SK-N-SH (cell line): ENCODE data around the gene ITGA2. TPM values are rescaled to one million over a fixed set of nuclear protein-coding genes. Genes with fewer than 3 reads are reported as not detected.

Source experiments
- CTCF ChIA-PET: fragments of 300-600, 350-600 bp; formaldehyde crosslinking; extraction: SDS; loops from one replicate; lab custom pipeline; 2021; lab: Yijun Ruan, JAX
- POLR2A ChIA-PET: fragments of 350-600 bp; sonication (Branson Sonifier 250); formaldehyde crosslinking; extraction: SDS; loops from one replicate; lab custom pipeline; 2020; ENCODE audit warnings: antibody characterized with exemption, inconsistent platforms; lab: Yijun Ruan, JAX
- DNase-seq: peaks from one replicate; pipeline ENCODE4 v3.0.0; 2012
- H2AFZ ChIP-seq: fragments of 200-600 bp; sonication (generic); 2 replicates; pipeline ENCODE4 v1.8.1; 2016; ENCODE audit warnings: antibody characterized with exemption, mild to moderate bottlenecking, low read depth
- H3F3A ChIP-seq: fragments of 200-600 bp; sonication (generic); replicated peaks from 2 replicates; pipeline ENCODE3; 2016; ENCODE audit warnings: antibody characterized with exemption, mild to moderate bottlenecking; ENCODE audit not compliant: insufficient read depth
- H3K27ac ChIP-seq, 2 experiments: fragments of 200-500 bp in 1 of 2; fragments of 200-600 bp in 1 of 2; sonication (Bioruptor generic) in 1 of 2; sonication (generic), shearing (Covaris generic) in 1 of 2; 2 replicates each; pipeline versions ENCODE4 v1.5.1 to v1.6.1; 2014 to 2016; ENCODE audit warnings: low read depth in 2 of 2, inconsistent platforms in 1 of 2, low read length in 1 of 2, mild to moderate bottlenecking in 1 of 2, mixed read lengths in 1 of 2
- H3K27me3 ChIP-seq: fragments of 200-600 bp; sonication (generic), shearing (Covaris generic); 2 replicates; pipeline ENCODE4 v1.6.1; 2016; ENCODE audit warnings: mixed run types; ENCODE audit not compliant: insufficient read depth
- H3K36me3 ChIP-seq, 2 experiments: fragments of 200-500 bp in 1 of 2; fragments of 200-600 bp in 1 of 2; sonication (Bioruptor generic) in 1 of 2; sonication (generic) in 1 of 2; replicated peaks in 1 of 2; 2 replicates each; pipeline versions ENCODE3 to v1.5.1; 2014 to 2016; ENCODE audit warnings: low read length in 1 of 2, mild to moderate bottlenecking in 1 of 2; ENCODE audit not compliant: insufficient read depth in 2 of 2, control insufficient read depth in 1 of 2
- H3K4me1 ChIP-seq, 2 experiments: fragments of 200-500 bp in 1 of 2; fragments of 200-600 bp in 1 of 2; sonication (Bioruptor generic) in 1 of 2; sonication (generic), shearing (Covaris generic) in 1 of 2; 2 replicates each; pipeline versions ENCODE4 v1.5.1 to v1.6.1; 2014 to 2016; ENCODE audit warnings: low read depth in 1 of 2, low read length in 1 of 2, mixed run types in 1 of 2; ENCODE audit not compliant: insufficient read depth in 2 of 2, control insufficient read depth in 1 of 2
- H3K4me2 ChIP-seq: fragments of 200-600 bp; sonication (generic), shearing (Covaris generic); 2 replicates; pipeline ENCODE4 v1.6.1; 2017; ENCODE audit warnings: mixed run types
- H3K4me3 ChIP-seq, 2 experiments: fragments of 200-500 bp in 1 of 2; fragments of 200-600 bp in 1 of 2; sonication (Bioruptor generic) in 1 of 2; sonication (generic), shearing (Covaris generic) in 1 of 2; 2 replicates each; pipeline versions ENCODE4 v1.5.1 to v1.8.1; 2014 to 2016; ENCODE audit warnings: low read depth in 2 of 2, inconsistent platforms in 1 of 2, low read length in 1 of 2, mild to moderate bottlenecking in 1 of 2, mixed read lengths in 1 of 2, moderate library complexity in 1 of 2
- H3K79me2 ChIP-seq: fragments of 200-600 bp; sonication (generic); 2 replicates; pipeline ENCODE4 v1.8.1; 2017; ENCODE audit warnings: mild to moderate bottlenecking; ENCODE audit not compliant: insufficient read depth
- H3K9ac ChIP-seq: fragments of 200-600 bp; sonication (generic); 2 replicates; pipeline ENCODE4 v1.6.1; 2017; ENCODE audit warnings: mixed run types
- H3K9me2 ChIP-seq: fragments of 200-600 bp; sonication (generic); 2 replicates; pipeline ENCODE4 v1.6.1; 2017; ENCODE audit warnings: mixed run types
- H3K9me3 ChIP-seq: fragments of 200-600 bp; sonication (generic); 2 replicates; pipeline ENCODE4 v1.6.1; 2017; ENCODE audit warnings: mixed run types, mild to moderate bottlenecking, moderate library complexity
- H4K20me1 ChIP-seq: fragments of 200-600 bp; sonication (generic); 2 replicates; pipeline ENCODE4 v1.6.1; 2017; ENCODE audit warnings: mild to moderate bottlenecking, mixed run types; ENCODE audit not compliant: insufficient read depth
- CHD2 ChIP-seq: fragments of 150-350 bp; IDR thresholded peaks from 2 replicates; pipeline ENCODE4 v1.6.1; 2018; ENCODE audit warnings: low read length; ENCODE audit not compliant: partially characterized antibody
- CTCF ChIP-seq: fragments of 200-600 bp; sonication (generic); IDR thresholded peaks from 2 replicates; pipeline ENCODE4 v1.6.1; 2017; ENCODE audit warnings: antibody characterized with exemption, mild to moderate bottlenecking, moderate library complexity
- FOSL2 ChIP-seq: IDR thresholded peaks from 2 replicates; pipeline ENCODE4 v1.4.0; 2012; ENCODE audit warnings: low read depth, mild to moderate bottlenecking, moderate library complexity, borderline replicate concordance
- FOXJ3 ChIP-seq: sonication (generic); formaldehyde crosslinking; IDR thresholded peaks from 2 replicates; pipeline ENCODE4 v1.5.1; 2020; ENCODE audit warnings: mild to moderate bottlenecking, missing genetic modification reagents
- MEF2A ChIP-seq: IDR thresholded peaks from 2 replicates; pipeline ENCODE4 v1.4.0; 2012; ENCODE audit warnings: low read depth, borderline replicate concordance
- MXI1 ChIP-seq: IDR thresholded peaks from 2 replicates; pipeline ENCODE4 v1.6.1; 2012; ENCODE audit warnings: mild to moderate bottlenecking, low read depth, low read length, improper control_type of control experiment
- NFIC ChIP-seq: IDR thresholded peaks from 2 replicates; pipeline ENCODE4 v1.4.0; 2012; ENCODE audit warnings: borderline replicate concordance
- PBX3 ChIP-seq: IDR thresholded peaks from 2 replicates; pipeline ENCODE4; 2012
- POLR2AphosphoS5 ChIP-seq: IDR thresholded peaks from 2 replicates; pipeline ENCODE4 v1.6.1; 2012; ENCODE audit warnings: low read depth, low read length
- RCOR1 ChIP-seq: fragments of 150-350 bp; IDR thresholded peaks from 2 replicates; pipeline ENCODE4 v1.6.1; 2017; ENCODE audit warnings: antibody characterized with exemption, low read length
- TCF12 ChIP-seq: IDR thresholded peaks from 2 replicates; pipeline ENCODE4 v1.4.0; 2012
- WGBS: methylation state at CpG from one replicate; pipeline ENCODE4 v1.1.6; 2017; ENCODE audit warnings: low lambda C conversion rate; 5-methylcytosine and 5-hydroxymethylcytosine counted together
- polyA plus RNA-seq, 3 experiments: library from polyadenylated mRNA; depleted of rRNA; stranded (reverse); fragments of >200 nt; gene quantifications; 2 replicates each; pipeline ENCODE4 v1.2.3, GENCODE V29; 2012
- TF ChIP-seq, protein P1 (sequence below): IDR thresholded peaks from 2 replicates; pipeline ENCODE4 v1.4.0; 2012; ENCODE audit warnings: low read depth

Gene ITGA2
- polyA plus RNA-seq, 1 of the 3 experiments (the other 2 are of a cell fraction): 38.2 TPM

DNA sequence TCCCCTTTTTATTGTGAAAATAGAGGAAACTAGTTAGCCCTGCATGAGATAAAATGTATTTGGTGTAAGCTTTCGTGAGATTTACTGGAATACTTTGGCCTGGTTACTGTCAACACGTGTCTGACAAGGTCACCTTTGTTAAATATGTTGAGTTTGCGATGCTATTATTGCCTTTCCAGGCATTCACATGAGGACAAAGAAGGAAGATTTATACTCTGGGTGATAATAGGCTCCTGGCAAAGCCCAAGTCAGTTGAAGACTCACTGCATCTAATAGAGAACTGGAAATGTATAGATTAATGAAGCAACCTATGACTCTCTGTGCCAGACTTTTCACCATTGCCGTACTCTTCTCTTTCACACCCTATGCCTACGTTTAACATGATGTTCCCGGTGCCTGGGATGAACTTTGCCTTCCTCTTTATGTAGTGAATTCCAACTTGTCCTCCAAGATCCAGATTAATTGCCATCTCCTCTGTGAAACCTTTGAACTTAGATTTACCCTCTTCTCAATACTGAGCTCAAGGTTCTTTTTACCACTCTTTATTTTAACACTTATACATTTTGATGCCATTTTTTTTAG lies 33.9 kb downstream of the ITGA2 start:
- CTCF ChIA-PET: interaction anchor here (0.6 to 1.4 kb wide), 2 partner anchors 12 to 666 kb away, joined by 3 to 4 read pairs; no protein-coding TSS in a partner anchor

DNA sequence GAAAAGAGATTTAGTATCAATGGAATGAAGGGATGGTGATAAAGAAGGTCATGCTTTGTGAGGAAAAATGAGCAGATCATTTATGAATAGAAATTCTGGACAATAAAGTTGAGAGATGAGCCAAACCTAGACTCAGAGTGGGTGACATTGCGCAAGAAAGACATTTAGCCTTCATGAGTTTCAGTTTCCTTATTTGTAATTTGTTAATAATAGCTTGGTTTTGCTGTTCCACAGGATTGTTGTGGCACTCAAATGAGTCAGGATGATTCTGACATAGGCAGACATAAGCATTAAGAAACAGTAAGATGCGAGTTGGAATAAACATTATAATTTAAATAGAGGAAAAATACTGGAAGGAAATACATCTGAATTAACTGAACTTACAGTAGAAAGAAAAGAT lies 34.8 kb downstream of the ITGA2 start:
- H4K20me1 ChIP-seq: no peaks in the 10 kb centered on the region
- no peak overlapping the region for H2AFZ ChIP-seq
- H3K9me3 ChIP-seq: no peaks in the 10 kb centered on the region
- peak overlapping the region; percentile 49 for H3K9ac ChIP-seq
- H3K9me2 ChIP-seq: no peaks in the 10 kb centered on the region
- H3K79me2 ChIP-seq: peaks cover 81% of the 10 kb centered on the region
- WGBS: 32% methylated on average over 2 of the region's 2 CpGs
- H3K4me2 ChIP-seq: peak overlapping the region; percentile 63; the same call in 1 of the 2 replicates
- ChIA-PET POLR2A (no interaction called here), CTCF (interaction anchor here (1.6 kb wide), 1 partner anchor 11 kb away, joined by 7 read pairs; no protein-coding TSS in a partner anchor)
- H3K4me1 ChIP-seq: peaks cover 3 to 76% of the 10 kb centered on the region in 2 experiments
- no peak for DNase-seq
- H3K27ac ChIP-seq: peak overlapping the region; percentile 60 to 97; a peak in 3 of 4 replicates
- peak overlapping the region in 1 of 2 experiments; percentile 4; a peak in 1 of 4 replicates for H3K4me3 ChIP-seq
- TF ChIP-seq FOXJ3 (CRISPR knock-in tag) (no peak), FOSL2 (peak; percentile 36; the same call in 1 of the 2 replicates), CHD2 (no peak), RCOR1 (no peak), CTCF (no peak), MEF2A (peak; percentile 84), PBX3 (no peak), POLR2AphosphoS5 (no peak), NFIC (peak; percentile 32; the same call in 1 of the 2 replicates), MXI1 (no peak)
- no peaks in the 10 kb centered on the region for H3K27me3 ChIP-seq
- H3F3A ChIP-seq: peaks cover 69% of the 10 kb centered on the region
- peaks cover 0 to 36% of the 10 kb centered on the region in 2 experiments for H3K36me3 ChIP-seq

More for the DNA sequence above, 33.9 kb downstream of the ITGA2 start:
- Histone ChIP-seq H2AFZ (no peak overlapping the region), H4K20me1 (no peaks in the 10 kb centered on the region), H3F3A (peaks cover 64% of the 10 kb centered on the region), H3K27ac (peak overlapping the region; percentile 60 to 97; a peak in 3 of 4 replicates), H3K36me3 (peaks cover 0 to 32% of the 10 kb centered on the region in 2 experiments), H3K4me3 (no peak overlapping the region), H3K4me2 (no peak overlapping the region), H3K27me3 (no peaks in the 10 kb centered on the region), H3K4me1 (peaks cover 3 to 71% of the 10 kb centered on the region in 2 experiments), H3K9me2 (no peaks in the 10 kb centered on the region), H3K9me3 (no peaks in the 10 kb centered on the region), H3K9ac (peak overlapping the region; percentile 49), H3K79me2 (peaks cover 85% of the 10 kb centered on the region)
- 76% methylated on average over 6 of the region's 6 CpGs for whole genome bisulfite sequencing
- TF ChIP-seq, protein P1, sequence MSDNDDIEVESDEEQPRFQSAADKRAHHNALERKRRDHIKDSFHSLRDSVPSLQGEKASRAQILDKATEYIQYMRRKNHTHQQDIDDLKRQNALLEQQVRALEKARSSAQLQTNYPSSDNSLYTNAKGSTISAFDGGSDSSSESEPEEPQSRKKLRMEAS: no peak
- TF ChIP-seq TCF12: 0 out of 2 replicates have a peak, but pooled peaks have one; percentile 17
- no peak for DNase-seq
- POLR2A ChIA-PET: no interaction called here
